Suprapubic skin (tissue), 4 donors: ENCODE data around the gene PC. TPM values are rescaled to one million over a fixed set of nuclear protein-coding genes. Genes with fewer than 3 reads are reported as not detected.

Source experiments
- DNase-seq, 2 donors: peaks; one replicate each; pipeline ENCODE4 v3.0.0-alpha.2; 2019; ENCODE audit warnings: low spot score in 2 of 2
- H3K27ac ChIP-seq: fragments of 200-600 bp; sonication (generic); one replicate; pipeline ENCODE4 v1.5.1; 2019
- H3K27me3 ChIP-seq: fragments of 200-600 bp; sonication (generic); one replicate; pipeline ENCODE4 v1.5.1; 2019
- H3K36me3 ChIP-seq: fragments of 200-600 bp; sonication (generic); one replicate; pipeline ENCODE4 v1.5.1; 2019
- H3K4me1 ChIP-seq: fragments of 200-600 bp; sonication (generic); one replicate; pipeline ENCODE4 v1.5.1; 2019
- H3K4me3 ChIP-seq: fragments of 200-600 bp; sonication (generic); one replicate; pipeline ENCODE4 v1.5.1; 2019; ENCODE audit warnings: mild to moderate bottlenecking
- H3K9me3 ChIP-seq: fragments of 200-600 bp; sonication (generic); one replicate; pipeline ENCODE4 v1.5.1; 2019
- CTCF ChIP-seq, 2 donors: fragments of 200-600 bp in 1 of 2; fragments of 450-650 bp in 1 of 2; sonication (generic) in 1 of 2; IDR thresholded peaks; one replicate each; pipeline ENCODE4 v1.5.1; 2016 to 2019; ENCODE audit warnings: antibody characterized with exemption in 2 of 2, mild to moderate bottlenecking in 1 of 2, moderate library complexity in 1 of 2
- EP300 ChIP-seq: sonication (generic); formaldehyde crosslinking; IDR thresholded peaks from one replicate; pipeline ENCODE4 v1.6.1; 2017; ENCODE audit warnings: antibody characterized with exemption
- POLR2A ChIP-seq, 2 donors: fragments of 450-650 bp; IDR thresholded peaks; one replicate each; pipeline ENCODE4 v1.6.1; 2017; ENCODE audit warnings: antibody characterized with exemption in 2 of 2, mild to moderate bottlenecking in 2 of 2, moderate library complexity in 2 of 2
- POLR2AphosphoS5 ChIP-seq, 3 donors: sonication (generic); formaldehyde crosslinking; IDR thresholded peaks; one replicate each; pipeline ENCODE4 v1.6.1; 2017; ENCODE audit warnings: antibody characterized with exemption in 3 of 3
- WGBS: methylation state at CpG from one replicate; pipeline ENCODE4 v1.1.5; 2018; 5-methylcytosine and 5-hydroxymethylcytosine counted together
- total RNA-seq, 4 donors: library from RNA; depleted of rRNA; stranded (reverse); fragments of >200 nt; gene quantifications; one replicate each; pipeline ENCODE4 v1.1.0, GENCODE V29; 2016

PC gene
- total RNA-seq, 4 donors from 2014 or later, result 10.8 to 25.4 (median 13.9) TPM

- DNase-seq, result no peak
- H3K9me3 ChIP-seq, result no peaks in the 10 kb centered on the region
- WGBS, result 58% methylated on average over 13 of the region's 14 CpGs
- H3K36me3 ChIP-seq, result no peaks in the 10 kb centered on the region
- peaks cover 52% of the 10 kb centered on the region for H3K4me1 ChIP-seq
- peak overlapping the region; percentile 24 for H3K4me3 ChIP-seq
- TF ChIP-seq POLR2A (IDR thresholded peaks at IDR 0.05), result no peak
- TF ChIP-seq EP300, result no peak
- no peak for TF ChIP-seq CTCF (IDR thresholded peaks at IDR 0.05)
- no peak for TF ChIP-seq POLR2AphosphoS5 (IDR thresholded peaks at IDR 0.05)
- H3K27me3 ChIP-seq, result no peaks in the 10 kb centered on the region
- peak overlapping the region; percentile 41 for H3K27ac ChIP-seq
Observed at GRCh38 chr11:66882561-66883015, 75.6 kb downstream of the PC start.

GRCh38 chr11:66881927-66882452 is 76.2 kb downstream of the PC start:
- Histone ChIP-seq H3K27me3 (no peaks in the 10 kb centered on the region), H3K27ac (peak overlapping the region; percentile 41), H3K9me3 (no peaks in the 10 kb centered on the region), H3K4me3 (no peak overlapping the region), H3K4me1 (peaks cover 52% of the 10 kb centered on the region), H3K36me3 (no peaks in the 10 kb centered on the region)
- no peak for DNase-seq
- no peak for TF ChIP-seq CTCF (IDR thresholded peaks at IDR 0.05)
- WGBS, result 80% methylated on average over 9 of the region's 9 CpGs

- no peaks in the 10 kb centered on the region for H3K9me3 ChIP-seq
- DNase-seq, result no peak
- no peak overlapping the region for H3K27ac ChIP-seq
- H3K4me1 ChIP-seq, result peaks cover 52% of the 10 kb centered on the region
- no peak overlapping the region for H3K4me3 ChIP-seq
- H3K27me3 ChIP-seq, result no peaks in the 10 kb centered on the region
- no peak for TF ChIP-seq CTCF (IDR thresholded peaks at IDR 0.05)
- TF ChIP-seq EP300, result no peak
- TF ChIP-seq POLR2AphosphoS5 (IDR thresholded peaks at IDR 0.05), result no peak
- no peak for TF ChIP-seq POLR2A (IDR thresholded peaks at IDR 0.05)
- H3K36me3 ChIP-seq, result no peaks in the 10 kb centered on the region
- 82% methylated on average over 9 of the region's 10 CpGs for WGBS
Observed at GRCh38 chr11:66881451-66881835, 76.7 kb downstream of the PC start.

- Histone ChIP-seq H3K36me3 (no peaks in the 10 kb centered on the region), H3K27me3 (no peaks in the 10 kb centered on the region), H3K4me3 (no peak overlapping the region), H3K9me3 (no peaks in the 10 kb centered on the region), H3K4me1 (peaks cover 52% of the 10 kb centered on the region), H3K27ac (peak overlapping the region; percentile 41)
- TF ChIP-seq CTCF (IDR thresholded peaks at IDR 0.05) (no peak), EP300 (no peak), POLR2AphosphoS5 (IDR thresholded peaks at IDR 0.05) (no peak), POLR2A (IDR thresholded peaks at IDR 0.05) (no peak)
- 59% methylated on average over 11 of the region's 14 CpGs for WGBS
- no peak for DNase-seq
Observed at GRCh38 chr11:66880496-66881450, 77.4 kb downstream of the PC start.

GRCh38 chr11:66879999-66880398 is 78.2 kb downstream of the PC start:
- WGBS, result 77% methylated on average over 7 of the region's 8 CpGs
- DNase-seq, result no peak
- no peak for TF ChIP-seq POLR2AphosphoS5 (IDR thresholded peaks at IDR 0.05)
- TF ChIP-seq POLR2A (IDR thresholded peaks at IDR 0.05), result no peak
- TF ChIP-seq EP300, result no peak
- TF ChIP-seq CTCF (IDR thresholded peaks at IDR 0.05), result no peak
- Histone ChIP-seq H3K36me3 (no peaks in the 10 kb centered on the region), H3K27me3 (no peaks in the 10 kb centered on the region), H3K27ac (peak overlapping the region; percentile 41), H3K4me3 (no peak overlapping the region), H3K9me3 (no peaks in the 10 kb centered on the region), H3K4me1 (peaks cover 52% of the 10 kb centered on the region)
